Sigmoid colon (tissue), 7 donors: Measurements from ENCODE around the gene LPIN3. TPM values are rescaled to one million over a fixed set of nuclear protein-coding genes. Genes with fewer than 3 reads are reported as not detected.
"Not testable (repeated sequence)": the region's sequence is repeated elsewhere in the genome, so short reads cannot be mapped to it uniquely, and the experiment has no call there.

Source experiments
- DNase-seq: peaks from one replicate; pipeline ENCODE4 v3.0.0-alpha.2; 2019
- H3K27ac ChIP-seq, 4 donors: fragments of 200-600 bp; sonication (generic); one replicate each; pipeline ENCODE4 v1.5.1; 2016 to 2019; ENCODE audit warnings: mild to moderate bottlenecking in 1 of 4
- H3K27me3 ChIP-seq, 3 donors: fragments of 200-600 bp; sonication (generic); one replicate each; pipeline ENCODE4 v1.5.1; 2019; ENCODE audit warnings: mild to moderate bottlenecking in 1 of 3
- H3K36me3 ChIP-seq, 4 donors: fragments of 200-600 bp; sonication (generic); one replicate each; pipeline ENCODE4 v1.5.1; 2016 to 2019
- H3K4me1 ChIP-seq, 4 donors: fragments of 200-600 bp; sonication (generic); one replicate each; pipeline ENCODE4 v1.5.1; 2017 to 2019
- H3K4me3 ChIP-seq, 4 donors: fragments of 200-600 bp; sonication (generic); one replicate each; pipeline ENCODE4 v1.5.1; 2017 to 2019; ENCODE audit warnings: mild to moderate bottlenecking in 2 of 4, moderate library complexity in 1 of 4
- H3K9me3 ChIP-seq, 4 donors: fragments of 200-600 bp in 3 of 4; sonication (generic) in 3 of 4; one replicate each; pipeline versions ENCODE4 v1.5.1 to v1.6.1; 2013 to 2019
- EP300 ChIP-seq, 4 donors: sonication (generic); formaldehyde crosslinking; IDR thresholded peaks; one replicate each; pipeline ENCODE4 v1.6.1; 2017; ENCODE audit warnings: antibody characterized with exemption in 4 of 4
- POLR2A ChIP-seq, 2 donors: fragments of 450-650 bp; IDR thresholded peaks; one replicate each; pipeline ENCODE4 v1.6.1; 2016; ENCODE audit warnings: antibody characterized with exemption in 2 of 2, mild to moderate bottlenecking in 2 of 2, moderate library complexity in 2 of 2
- POLR2AphosphoS5 ChIP-seq, 4 donors: sonication (generic); formaldehyde crosslinking; IDR thresholded peaks; one replicate each; pipeline ENCODE4 v1.6.1; 2017; ENCODE audit warnings: antibody characterized with exemption in 4 of 4
- WGBS, 2 donors: extraction: QIAGEN DNeasy Blood & Tissue Kit; methylation state at CpG; one replicate each; pipeline ENCODE4 v1.1.7; 2013; 5-methylcytosine and 5-hydroxymethylcytosine counted together
- intact Hi-C: fragments of 100-400 bp; cut with DNase I; formaldehyde crosslinking; loops from one replicate; pipeline ENCODE4 v1.15.1; 2023
- polyA plus RNA-seq, 3 donors: library from polyadenylated mRNA; stranded (reverse); fragments of 200-250 nt; gene quantifications; one replicate each; pipeline ENCODE4 v1.2.3, GENCODE V29; 2013
- total RNA-seq, 4 donors: library from RNA; depleted of rRNA; stranded (reverse); fragments of >200 nt; gene quantifications; one replicate each; pipeline ENCODE4 v1.1.0, GENCODE V29; 2016
- TF ChIP-seq, protein P1 (sequence below), 4 experiments: fragments of 450-650 bp in 3 of 4; fragments of 200-600 bp in 1 of 4; IDR thresholded peaks; one replicate each; pipeline ENCODE4 v1.5.1; 2016 to 2019; ENCODE audit warnings: antibody characterized with exemption in 4 of 4, mild to moderate bottlenecking in 3 of 4, moderate library complexity in 2 of 4
- donor health status: healthy with polysubstance abuse.
- donor health status: Bipolar disorder and iron deficiency.
- donor health status: healthy.

Gene LPIN3
- total and polyA plus RNA-seq, 7 donors, result 6.7 to 50.9 (median 12.3) TPM

DNA sequence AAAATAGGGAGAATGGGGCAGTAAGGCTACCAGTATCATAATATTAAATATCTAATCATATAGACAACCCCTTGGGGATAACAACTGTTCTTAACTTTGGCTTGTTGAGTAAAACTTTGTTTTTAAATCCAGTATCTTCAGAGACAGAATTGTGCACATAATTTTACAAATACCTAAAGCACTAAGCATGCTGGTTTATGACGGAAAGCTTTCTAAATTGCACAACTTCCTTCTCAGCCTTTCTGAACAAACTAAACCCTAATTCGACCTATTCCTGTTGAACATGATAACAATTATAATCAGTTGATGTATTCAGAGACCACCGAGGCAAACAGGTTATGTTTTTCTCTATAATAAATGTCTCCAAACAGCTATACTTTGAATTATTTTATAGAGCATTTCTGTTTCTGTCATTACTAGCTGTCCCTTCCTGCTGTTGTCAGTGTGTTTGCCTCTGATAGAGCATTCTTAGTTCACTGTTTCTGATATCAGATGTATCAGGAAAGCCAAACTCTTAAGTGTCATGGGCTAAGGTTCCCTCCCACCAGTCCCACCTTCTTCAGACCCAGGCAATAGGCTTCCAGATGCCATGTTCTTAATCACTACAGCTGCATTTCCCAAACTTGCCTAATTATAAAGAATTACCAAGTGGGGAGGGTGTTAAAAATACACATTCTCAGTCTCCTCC, 31.8 kb upstream of the LPIN3 start:
- WGBS, 2 donors, result 20 to 41% methylated on average over 3 of the region's 3 CpGs
- no peak for DNase-seq
- H3K27ac ChIP-seq, result peak overlapping the region in 3 of 4 donors; percentile 19 to 66 (median 42)
- no peaks in the 10 kb centered on the region for H3K36me3 ChIP-seq
- no peaks in the 10 kb centered on the region for H3K9me3 ChIP-seq
- intact Hi-C loops, result no loop called here
- H3K27me3 ChIP-seq, result no peaks in the 10 kb centered on the region
- peaks cover 0 to 46% (median 31%) of the 10 kb centered on the region in 4 donors for H3K4me1 ChIP-seq
- no peak for TF ChIP-seq POLR2A (IDR thresholded peaks at IDR 0.05)
- TF ChIP-seq, protein P1, sequence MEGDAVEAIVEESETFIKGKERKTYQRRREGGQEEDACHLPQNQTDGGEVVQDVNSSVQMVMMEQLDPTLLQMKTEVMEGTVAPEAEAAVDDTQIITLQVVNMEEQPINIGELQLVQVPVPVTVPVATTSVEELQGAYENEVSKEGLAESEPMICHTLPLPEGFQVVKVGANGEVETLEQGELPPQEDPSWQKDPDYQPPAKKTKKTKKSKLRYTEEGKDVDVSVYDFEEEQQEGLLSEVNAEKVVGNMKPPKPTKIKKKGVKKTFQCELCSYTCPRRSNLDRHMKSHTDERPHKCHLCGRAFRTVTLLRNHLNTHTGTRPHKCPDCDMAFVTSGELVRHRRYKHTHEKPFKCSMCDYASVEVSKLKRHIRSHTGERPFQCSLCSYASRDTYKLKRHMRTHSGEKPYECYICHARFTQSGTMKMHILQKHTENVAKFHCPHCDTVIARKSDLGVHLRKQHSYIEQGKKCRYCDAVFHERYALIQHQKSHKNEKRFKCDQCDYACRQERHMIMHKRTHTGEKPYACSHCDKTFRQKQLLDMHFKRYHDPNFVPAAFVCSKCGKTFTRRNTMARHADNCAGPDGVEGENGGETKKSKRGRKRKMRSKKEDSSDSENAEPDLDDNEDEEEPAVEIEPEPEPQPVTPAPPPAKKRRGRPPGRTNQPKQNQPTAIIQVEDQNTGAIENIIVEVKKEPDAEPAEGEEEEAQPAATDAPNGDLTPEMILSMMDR (IDR thresholded peaks at IDR 0.05), result no peak
- no peak for TF ChIP-seq EP300 (IDR thresholded peaks at IDR 0.05)
- no peak for TF ChIP-seq POLR2AphosphoS5 (IDR thresholded peaks at IDR 0.05)
- no peak overlapping the region for H3K4me3 ChIP-seq

DNA sequence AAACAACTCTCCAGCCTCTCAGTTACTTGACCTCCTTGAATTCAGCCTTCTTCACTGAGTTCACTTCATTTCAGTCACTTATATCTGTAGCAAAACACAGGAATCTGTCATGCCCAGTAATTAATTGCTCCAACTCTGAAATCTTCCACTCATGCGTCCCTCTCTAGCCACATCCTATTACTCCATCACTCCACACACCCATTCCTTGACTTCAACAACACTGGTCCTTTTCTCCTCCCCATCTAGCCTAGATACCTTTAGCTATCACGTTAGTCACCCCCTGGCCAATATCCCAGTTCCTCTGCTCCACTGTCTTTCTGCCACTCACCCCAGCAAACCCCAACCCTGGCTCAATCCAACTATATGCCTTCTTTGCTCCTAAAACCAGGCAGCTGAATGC, 30.8 kb upstream of the LPIN3 start:
- H3K27ac ChIP-seq, result peak overlapping the region in 2 of 4 donors; percentile 42 to 66
- intact Hi-C loops, result no loop called here
- 86 to 87% methylated on average over 2 of the region's 2 CpGs for WGBS, 2 donors

DNA sequence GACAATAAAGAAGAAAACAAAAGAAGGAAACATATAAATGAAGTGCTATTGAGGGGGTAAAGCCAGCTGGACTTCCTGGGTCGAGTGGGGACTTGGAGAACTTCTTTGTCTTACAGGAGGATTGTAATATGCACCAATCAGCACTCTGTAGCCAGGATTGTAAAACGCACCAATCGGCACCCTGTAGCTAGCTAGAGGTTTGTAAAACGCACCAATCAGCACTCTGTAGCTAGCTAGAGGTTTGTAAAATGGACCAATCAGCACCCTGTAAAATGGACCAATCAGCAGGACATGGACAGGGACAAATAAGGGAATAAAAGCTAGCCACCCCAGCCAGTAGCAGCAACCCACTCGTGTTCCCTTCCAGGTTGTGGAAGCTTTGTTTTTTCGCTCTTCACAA, 28.6 kb upstream of the LPIN3 start:
- DNase-seq, H3K4me3 ChIP-seq, H3K27ac ChIP-seq, H3K9me3 ChIP-seq, H3K27me3 ChIP-seq, intact Hi-C loops, H3K36me3 ChIP-seq: not testable (repeated sequence)
- H3K4me1 ChIP-seq, result peaks cover 0 to 59% (median 45%) of the 10 kb centered on the region in 4 donors
- 93 to 94% methylated on average over 6 of the region's 6 CpGs for WGBS, 2 donors

More for the DNA sequence above, 30.8 kb upstream of the LPIN3 start:
- Histone ChIP-seq H3K4me3 (no peak overlapping the region), H3K4me1 (peaks cover 0 to 46% (median 33%) of the 10 kb centered on the region in 4 donors), H3K9me3 (no peaks in the 10 kb centered on the region), H3K36me3 (no peaks in the 10 kb centered on the region), H3K27me3 (no peaks in the 10 kb centered on the region)
- no peak for DNase-seq
- TF ChIP-seq EP300 (IDR thresholded peaks at IDR 0.05), result no peak
- no peak for TF ChIP-seq POLR2A (IDR thresholded peaks at IDR 0.05)
- TF ChIP-seq, protein P1 (IDR thresholded peaks at IDR 0.05), result no peak
- no peak for TF ChIP-seq POLR2AphosphoS5 (IDR thresholded peaks at IDR 0.05)

DNA sequence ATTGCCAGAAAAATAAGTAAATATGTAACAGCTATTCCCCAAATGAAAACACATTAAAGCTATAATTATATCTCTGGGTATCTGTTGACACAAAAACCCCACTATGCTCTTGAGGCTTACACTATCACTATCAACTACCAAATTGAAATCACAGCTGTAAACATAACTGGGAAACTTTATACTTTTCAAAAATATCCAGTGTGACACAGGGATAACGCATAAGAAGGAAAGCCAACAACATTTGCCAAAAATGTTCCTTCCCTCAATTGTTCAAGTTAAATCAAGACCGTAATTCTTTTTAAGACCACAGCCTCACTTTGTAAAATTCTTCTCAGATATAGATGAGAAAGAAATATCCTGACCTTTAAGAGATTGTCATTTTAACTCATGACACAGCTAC, 26.2 kb upstream of the LPIN3 start:
- Histone ChIP-seq H3K9me3 (no peaks in the 10 kb centered on the region), H3K4me1 (peaks cover 0 to 46% (median 33%) of the 10 kb centered on the region in 4 donors), H3K27me3 (no peaks in the 10 kb centered on the region), H3K27ac (peak overlapping the region; percentile 87 to 95 (median 92)), H3K4me3 (no peak overlapping the region), H3K36me3 (no peaks in the 10 kb centered on the region)
- no peak for DNase-seq
- 86 to 93% methylated on average over 2 of the region's 2 CpGs for WGBS, 2 donors
- intact Hi-C loops, result no loop called here
- TF ChIP-seq, protein P1 (IDR thresholded peaks at IDR 0.05), result no peak
- TF ChIP-seq POLR2A (IDR thresholded peaks at IDR 0.05), result no peak
- no peak for TF ChIP-seq EP300 (IDR thresholded peaks at IDR 0.05)
- no peak for TF ChIP-seq POLR2AphosphoS5 (IDR thresholded peaks at IDR 0.05)

DNA sequence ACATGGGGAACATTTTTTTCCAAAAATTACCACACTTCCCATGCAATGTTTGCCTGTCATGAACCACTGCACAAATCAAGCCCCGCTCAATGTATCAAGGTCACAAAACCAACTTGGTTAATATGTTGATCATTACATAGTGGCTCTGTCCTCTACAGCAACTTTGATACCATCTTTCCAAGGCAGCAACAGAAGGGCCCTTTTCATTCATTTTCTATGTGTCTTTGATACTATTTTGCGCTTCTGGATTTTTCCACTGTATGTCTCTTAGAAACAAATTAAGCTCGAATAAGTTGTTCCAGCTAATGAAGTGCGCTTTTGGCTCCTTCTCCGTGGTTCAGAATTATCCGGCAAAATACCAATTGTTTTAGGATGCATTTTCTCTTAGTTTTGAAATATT, 24.6 kb upstream of the LPIN3 start:
- TF ChIP-seq, protein P1 (IDR thresholded peaks at IDR 0.05), result no peak
- no peak for TF ChIP-seq POLR2A (IDR thresholded peaks at IDR 0.05)
- TF ChIP-seq POLR2AphosphoS5 (IDR thresholded peaks at IDR 0.05), result no peak
- TF ChIP-seq EP300 (IDR thresholded peaks at IDR 0.05), result no peak
- Histone ChIP-seq H3K4me1 (peaks cover 0 to 35% (median 23%) of the 10 kb centered on the region in 4 donors), H3K27ac (peak overlapping the region; percentile 87 to 95 (median 92)), H3K4me3 (peak overlapping the region; percentile 58 to 91 (median 72)), H3K27me3 (no peaks in the 10 kb centered on the region), H3K36me3 (no peaks in the 10 kb centered on the region), H3K9me3 (no peaks in the 10 kb centered on the region)
- WGBS, 2 donors, result 83 to 89% methylated on average over 6 of the region's 6 CpGs
- intact Hi-C loops, result loop anchor here (5.0 kb wide), 2 partner anchors 84 to 179 kb away; partner anchors contain the start of gene PLCG1
- DNase-seq, result no peak
